Right lobe of liver (tissue), 6 donors: ENCODE measurements around the gene DOK1. TPM values are rescaled to one million over a fixed set of nuclear protein-coding genes. Genes with fewer than 3 reads are reported as not detected.

Experiments used
- ATAC-seq, 4 donors: fragments of 200-7000 bp; cut with Tn5 transposase; one replicate each; pipeline ENCODE4 v1.9.1; 2020; ENCODE audit warnings: mild to moderate bottlenecking in 4 of 4, moderate library complexity in 4 of 4
- DNase-seq, 3 donors: peaks; one replicate each; pipeline ENCODE4 v3.0.0-alpha.2; 2020
- H3K27ac ChIP-seq, 3 donors: fragments of 200-600 bp; one replicate each; pipeline ENCODE4 v1.8.0; 2022
- H3K27me3 ChIP-seq, 2 donors: fragments of 200-600 bp; one replicate each; pipeline ENCODE4 v1.8.0; 2022
- H3K36me3 ChIP-seq, 4 donors: fragments of 200-600 bp; sonication (generic) in 1 of 4; one replicate each; pipeline versions ENCODE4 v1.5.1 to v1.8.0; 2017 to 2022; ENCODE audit warnings: control low read depth in 1 of 4
- H3K4me1 ChIP-seq, 4 donors: fragments of 200-600 bp; sonication (generic) in 1 of 4; one replicate each; pipeline versions ENCODE4 v1.5.1 to v1.8.0; 2017 to 2022; ENCODE audit warnings: control low read depth in 1 of 4
- H3K4me3 ChIP-seq, 3 donors: fragments of 200-600 bp; one replicate each; pipeline ENCODE4 v1.8.0; 2022
- H3K9me3 ChIP-seq, 4 donors: fragments of 200-600 bp; sonication (generic) in 1 of 4; one replicate each; pipeline versions ENCODE4 v1.5.1 to v1.8.0; 2017 to 2022; ENCODE audit warnings: control low read depth in 1 of 4
- POLR2A ChIP-seq: fragments of 450-650 bp; IDR thresholded peaks from one replicate; pipeline ENCODE4 v1.6.1; 2017; ENCODE audit warnings: antibody characterized with exemption, mild to moderate bottlenecking
- WGBS: methylation state at CpG from one replicate; pipeline ENCODE4 v1.1.6; 2018; ENCODE audit warnings: low coverage, low lambda C conversion rate; ENCODE audit not compliant: insufficient coverage; ENCODE audit errors: missing lambda C conversion rate; 5-methylcytosine and 5-hydroxymethylcytosine counted together
- intact Hi-C, 2 donors: fragments of 100-400 bp; cut with DNase I; formaldehyde crosslinking; loops; one replicate each; pipeline versions ENCODE4 v1.11.2 to v1.14.1; 2022
- total RNA-seq, 6 experiments: library from RNA; depleted of rRNA in 2 of 6; stranded (reverse); fragments of >200 nt in 2 of 6; fragmentation: NEBNext Ultra II Directional in 3 of 6; extraction: Animal tissue kit (Norgen Biotek cat#: 25700) in 3 of 6; gene quantifications; one replicate each; pipeline versions ENCODE4 v1.1.0 to v1.2.4, GENCODE V29; 2016 to 2023
- TF ChIP-seq, protein P1 (sequence below), 4 donors: fragments of 200-600 bp in 3 of 4; fragments of 450-650 bp in 1 of 4; IDR thresholded peaks; one replicate each; pipeline versions ENCODE4 v1.5.1 to v1.8.0; 2016 to 2022; ENCODE audit warnings: antibody characterized with exemption in 4 of 4, mild to moderate bottlenecking in 2 of 4
- donor health status: DM: no; HTN: yes; CAD: no.
- donor health status: DM: no; HTN: no; CAD: no.
- donor health status: DM: no; HTN: no; CAD: no.
- donor health status: DM: no; HTN: yes; CAD: no.
- donor health status: DM: no; HTN: yes; CAD: no.

Gene DOK1
- total RNA-seq, 6 experiments from 2014 or later: 1.9 to 3.7 (median 3.2) TPM

- intact Hi-C loops: loop anchor here in 1 of 2 donors (5.0 kb wide), 1 partner anchor 42 kb away; no protein-coding TSS in a partner anchor
- no peaks in the 10 kb centered on the region for H3K27me3 ChIP-seq
- H3K9me3 ChIP-seq: no peaks in the 10 kb centered on the region
- DNase-seq (peak; percentile 99 to 100 (median 100)), ATAC-seq (peak; percentile 93 to 96 (median 94))
- TF ChIP-seq POLR2A: peak; percentile 74
- TF ChIP-seq, protein P1, sequence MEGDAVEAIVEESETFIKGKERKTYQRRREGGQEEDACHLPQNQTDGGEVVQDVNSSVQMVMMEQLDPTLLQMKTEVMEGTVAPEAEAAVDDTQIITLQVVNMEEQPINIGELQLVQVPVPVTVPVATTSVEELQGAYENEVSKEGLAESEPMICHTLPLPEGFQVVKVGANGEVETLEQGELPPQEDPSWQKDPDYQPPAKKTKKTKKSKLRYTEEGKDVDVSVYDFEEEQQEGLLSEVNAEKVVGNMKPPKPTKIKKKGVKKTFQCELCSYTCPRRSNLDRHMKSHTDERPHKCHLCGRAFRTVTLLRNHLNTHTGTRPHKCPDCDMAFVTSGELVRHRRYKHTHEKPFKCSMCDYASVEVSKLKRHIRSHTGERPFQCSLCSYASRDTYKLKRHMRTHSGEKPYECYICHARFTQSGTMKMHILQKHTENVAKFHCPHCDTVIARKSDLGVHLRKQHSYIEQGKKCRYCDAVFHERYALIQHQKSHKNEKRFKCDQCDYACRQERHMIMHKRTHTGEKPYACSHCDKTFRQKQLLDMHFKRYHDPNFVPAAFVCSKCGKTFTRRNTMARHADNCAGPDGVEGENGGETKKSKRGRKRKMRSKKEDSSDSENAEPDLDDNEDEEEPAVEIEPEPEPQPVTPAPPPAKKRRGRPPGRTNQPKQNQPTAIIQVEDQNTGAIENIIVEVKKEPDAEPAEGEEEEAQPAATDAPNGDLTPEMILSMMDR (IDR thresholded peaks at IDR 0.05): peak in 1 of 4 donors; percentile 6
- H3K4me3 ChIP-seq: peak within 1 kb of the TSS; percentile 78 to 98 (median 97)
- WGBS: 0% methylated on average over 15 of the region's 87 CpGs
- peaks cover 0 to 19% (median 6%) of the 10 kb centered on the region in 4 donors for H3K4me1 ChIP-seq
- peak within 1 kb of the TSS; percentile 68 to 77 (median 76) for H3K27ac ChIP-seq
- H3K36me3 ChIP-seq: peaks cover 0 to 29% (median 9%) of the 10 kb centered on the region in 4 donors
Observed at GRCh38 chr2:74529357-74530238, 24.9 kb upstream of the DOK1 start, which contains the start of the genes AUP1 and HTRA2. Gene AUP1, minus strand, starts transcription at chr2:74529706. Its CDS starts 77 bp downstream, at chr2:74529629. Gene HTRA2, plus strand, starts transcription at chr2:74529933. Its CDS starts 74 bp downstream, at chr2:74530007.

GRCh38 chr2:74530239-74531187, 24.0 kb upstream of the DOK1 start:
- H3K36me3 ChIP-seq: peaks cover 0 to 29% (median 9%) of the 10 kb centered on the region in 4 donors
- intact Hi-C loops: no loop called here
- H3K27ac ChIP-seq: peak overlapping the region; percentile 68 to 77 (median 76)
- ATAC-seq (peak; percentile 6 to 24 (median 16)), DNase-seq (peak in 1 of 3 donors; percentile 48)
- no peaks in the 10 kb centered on the region for H3K9me3 ChIP-seq
- 4% methylated on average over 35 of the region's 54 CpGs for WGBS
- peak overlapping the region; percentile 78 to 98 (median 97) for H3K4me3 ChIP-seq
- H3K4me1 ChIP-seq: peaks cover 0 to 19% (median 6%) of the 10 kb centered on the region in 4 donors
- TF ChIP-seq POLR2A: no peak
- H3K27me3 ChIP-seq: no peaks in the 10 kb centered on the region

- H3K9me3 ChIP-seq: no peaks in the 10 kb centered on the region
- intact Hi-C loops: no loop called here
- H3K27ac ChIP-seq: no peak overlapping the region
- peaks cover 0 to 19% (median 6%) of the 10 kb centered on the region in 4 donors for H3K4me1 ChIP-seq
- peaks cover 0 to 20% (median 6%) of the 10 kb centered on the region in 4 donors for H3K36me3 ChIP-seq
- H3K4me3 ChIP-seq: no peak overlapping the region
- ATAC-seq: no peak
- DNase-seq: no peak
- WGBS: 59% methylated on average over 5 of the region's 7 CpGs
- H3K27me3 ChIP-seq: no peaks in the 10 kb centered on the region
- TF ChIP-seq POLR2A: no peak
- TF ChIP-seq, protein P1 (IDR thresholded peaks at IDR 0.05): no peak
Observed at GRCh38 chr2:74531666-74532065, 22.9 kb upstream of the DOK1 start.

- H3K4me1 ChIP-seq: peaks cover 0 to 19% (median 6%) of the 10 kb centered on the region in 4 donors
- no peaks in the 10 kb centered on the region for H3K9me3 ChIP-seq
- no peak overlapping the region for H3K4me3 ChIP-seq
- no peak for TF ChIP-seq POLR2A
- TF ChIP-seq, protein P1 (IDR thresholded peaks at IDR 0.05): peak in 3 of 4 donors; percentile 40 to 49 (median 41)
- H3K36me3 ChIP-seq: peaks cover 0 to 16% (median 4%) of the 10 kb centered on the region in 4 donors
- no peak overlapping the region for H3K27ac ChIP-seq
- H3K27me3 ChIP-seq: no peaks in the 10 kb centered on the region
- DNase-seq: no peak
- intact Hi-C loops: no loop called here
- ATAC-seq: no peak
Observed at GRCh38 chr2:74532222-74532621, 22.3 kb upstream of the DOK1 start.
